RWPE1 (cell line): ENCODE results near the gene RPL35.
"Not testable (repeated sequence)": the region's sequence is repeated elsewhere in the genome, so short reads cannot be mapped to it uniquely, and the experiment has no call there.

Experiments used
- CTCF ChIA-PET: fragments of 350-600 bp; sonication (Branson Sonifier 250); formaldehyde crosslinking; extraction: SDS; loops from one replicate; lab custom pipeline; 2021; lab: Yijun Ruan, JAX
- POLR2A ChIA-PET: fragments of 400-600 bp; formaldehyde crosslinking; extraction: SDS; loops from one replicate; lab custom pipeline; 2020; ENCODE audit warnings: antibody characterized with exemption; ENCODE audit not compliant: low non-redundant PET; lab: Yijun Ruan, JAX
- DNase-seq: peaks from one replicate; pipeline ENCODE4 v3.0.0; 2012; ENCODE audit warnings: low spot score
- H3K27ac ChIP-seq: fragments of 450-650 bp; 2 replicates; pipeline ENCODE4 v1.5.1; 2017
- TF ChIP-seq, protein P1 (sequence below): fragments of 450-650 bp; conservative IDR thresholded peaks from 2 replicates; pipeline ENCODE4 v1.5.1; 2017; ENCODE audit warnings: low read depth, mild to moderate bottlenecking

Gene RPL35

DNA sequence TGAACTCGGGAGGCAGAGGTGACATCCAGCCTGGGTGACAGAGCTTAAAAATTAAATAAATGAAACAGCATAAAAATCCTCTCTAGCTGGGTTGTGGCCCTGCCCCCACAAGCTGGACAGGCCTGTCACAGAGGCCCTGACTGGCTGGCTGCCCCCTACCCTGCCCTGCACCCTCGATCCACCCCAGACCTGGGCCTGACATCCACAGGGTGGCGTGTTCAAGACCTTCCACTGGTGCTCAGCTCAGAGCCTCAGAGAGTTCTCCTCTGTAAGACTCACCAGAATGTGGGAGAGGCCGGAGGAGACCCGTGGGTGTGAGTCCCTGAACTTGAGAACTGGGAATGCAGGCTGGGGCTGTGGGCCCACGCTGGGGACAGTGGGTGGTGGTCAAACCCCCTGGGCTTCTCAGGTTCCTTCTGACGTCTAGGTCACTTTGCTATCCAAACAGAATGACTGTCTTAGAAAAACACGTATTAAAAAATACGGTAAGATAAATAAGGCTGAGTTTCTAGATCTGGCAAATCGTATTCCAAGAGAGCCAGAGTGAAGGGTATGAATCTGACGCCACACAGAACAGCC, 18.2 kb downstream of the RPL35 start:
- no peak for DNase-seq
- peak overlapping the region; percentile 35; the same call in 1 of the 2 replicates for H3K27ac ChIP-seq
- ChIA-PET POLR2A (interaction anchor here (0.6 kb wide), 1 partner anchor 25 kb away, joined by 3 read pairs; no protein-coding TSS in a partner anchor), CTCF (interaction anchor here (0.6 to 18.3 kb wide), 4 partner anchors 8 to 68 kb away, joined by 3 to 761 read pairs (median 52); partner anchors contain the start of genes NR6A1, OLFML2A and WDR38)
- TF ChIP-seq, protein P1, sequence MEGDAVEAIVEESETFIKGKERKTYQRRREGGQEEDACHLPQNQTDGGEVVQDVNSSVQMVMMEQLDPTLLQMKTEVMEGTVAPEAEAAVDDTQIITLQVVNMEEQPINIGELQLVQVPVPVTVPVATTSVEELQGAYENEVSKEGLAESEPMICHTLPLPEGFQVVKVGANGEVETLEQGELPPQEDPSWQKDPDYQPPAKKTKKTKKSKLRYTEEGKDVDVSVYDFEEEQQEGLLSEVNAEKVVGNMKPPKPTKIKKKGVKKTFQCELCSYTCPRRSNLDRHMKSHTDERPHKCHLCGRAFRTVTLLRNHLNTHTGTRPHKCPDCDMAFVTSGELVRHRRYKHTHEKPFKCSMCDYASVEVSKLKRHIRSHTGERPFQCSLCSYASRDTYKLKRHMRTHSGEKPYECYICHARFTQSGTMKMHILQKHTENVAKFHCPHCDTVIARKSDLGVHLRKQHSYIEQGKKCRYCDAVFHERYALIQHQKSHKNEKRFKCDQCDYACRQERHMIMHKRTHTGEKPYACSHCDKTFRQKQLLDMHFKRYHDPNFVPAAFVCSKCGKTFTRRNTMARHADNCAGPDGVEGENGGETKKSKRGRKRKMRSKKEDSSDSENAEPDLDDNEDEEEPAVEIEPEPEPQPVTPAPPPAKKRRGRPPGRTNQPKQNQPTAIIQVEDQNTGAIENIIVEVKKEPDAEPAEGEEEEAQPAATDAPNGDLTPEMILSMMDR: no peak

DNA sequence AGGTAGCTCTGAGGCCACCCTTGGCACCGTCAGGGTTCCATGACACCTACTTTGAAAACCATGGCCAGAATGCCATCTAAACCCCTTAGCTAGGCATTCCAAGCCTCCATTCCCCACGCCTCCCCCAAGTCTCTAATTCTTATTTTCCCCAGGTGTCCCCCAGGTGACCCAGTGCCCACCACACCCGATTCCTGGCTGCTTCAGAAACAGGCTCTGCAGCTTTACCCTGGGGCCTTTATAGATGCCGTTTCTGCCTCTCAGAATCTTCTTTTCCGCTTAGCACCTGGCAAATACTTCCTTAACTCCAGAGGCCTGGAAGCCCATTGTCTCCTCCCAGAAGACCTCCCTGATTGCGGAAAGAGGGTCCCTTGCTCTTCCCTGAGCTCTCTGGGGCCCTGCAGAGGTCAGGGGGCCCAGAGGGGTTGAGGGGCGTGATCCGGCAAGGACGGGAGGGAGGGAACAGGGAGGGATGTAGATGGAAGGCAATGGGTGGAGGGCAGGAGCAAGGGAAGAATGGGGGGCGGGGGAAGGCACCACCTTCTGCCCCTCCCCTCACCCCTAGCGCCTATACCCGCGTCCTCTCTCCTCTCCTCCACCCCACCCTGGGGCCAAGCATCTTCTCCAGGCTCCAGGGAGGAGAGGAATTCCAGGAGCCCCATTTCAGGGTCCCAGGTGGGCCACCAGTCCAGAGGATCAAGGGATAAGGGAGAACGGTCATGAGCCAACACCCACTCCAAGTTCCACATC, 20.5 kb downstream of the RPL35 start:
- TF ChIP-seq, protein P1: no peak
- H3K27ac ChIP-seq: peak overlapping the region; percentile 37
- ChIA-PET CTCF (interaction anchor here (0.6 to 18.3 kb wide), 8 partner anchors 10 to 66 kb away, joined by 3 to 761 read pairs (median 5); partner anchors contain the start of genes NR6A1, OLFML2A and WDR38), POLR2A (no interaction called here)
- DNase-seq: no peak

DNA sequence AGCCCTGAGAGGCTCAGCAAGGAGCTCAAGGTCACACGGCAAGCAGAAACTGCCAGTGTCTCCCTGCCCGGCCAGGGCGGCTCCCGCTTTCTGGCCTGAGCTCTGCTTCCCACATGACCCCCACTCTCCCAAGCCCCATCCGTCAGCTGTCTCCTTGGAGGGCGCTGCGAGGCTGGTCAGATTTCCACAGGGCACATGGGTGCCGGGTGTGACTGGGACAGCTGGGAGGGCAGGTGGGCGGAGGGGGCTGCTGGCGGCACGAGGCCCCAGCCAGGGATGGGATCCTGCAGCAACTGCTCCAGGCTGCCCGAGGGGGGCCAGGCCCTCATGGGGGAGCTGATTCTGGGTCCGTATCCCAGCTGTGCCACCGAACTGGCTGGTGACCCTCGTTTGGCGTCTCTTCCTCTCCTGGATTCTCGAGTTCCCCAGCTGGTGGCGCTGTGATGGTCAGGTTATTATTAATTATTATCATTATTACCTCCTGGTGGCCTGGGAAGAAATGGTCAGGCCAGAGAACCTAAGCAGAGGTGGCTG, 21.4 kb downstream of the RPL35 start:
- TF ChIP-seq, protein P1: no peak; the same call in 1 of the 2 replicates
- ChIA-PET CTCF (interaction anchor here (0.6 to 18.3 kb wide), 13 partner anchors 9 to 78 kb away, joined by 3 to 761 read pairs (median 4); partner anchors contain the start of genes NR6A1, OLFML2A and WDR38), POLR2A (no interaction called here)
- peak overlapping the region; percentile 22 for H3K27ac ChIP-seq
- no peak for DNase-seq

DNA sequence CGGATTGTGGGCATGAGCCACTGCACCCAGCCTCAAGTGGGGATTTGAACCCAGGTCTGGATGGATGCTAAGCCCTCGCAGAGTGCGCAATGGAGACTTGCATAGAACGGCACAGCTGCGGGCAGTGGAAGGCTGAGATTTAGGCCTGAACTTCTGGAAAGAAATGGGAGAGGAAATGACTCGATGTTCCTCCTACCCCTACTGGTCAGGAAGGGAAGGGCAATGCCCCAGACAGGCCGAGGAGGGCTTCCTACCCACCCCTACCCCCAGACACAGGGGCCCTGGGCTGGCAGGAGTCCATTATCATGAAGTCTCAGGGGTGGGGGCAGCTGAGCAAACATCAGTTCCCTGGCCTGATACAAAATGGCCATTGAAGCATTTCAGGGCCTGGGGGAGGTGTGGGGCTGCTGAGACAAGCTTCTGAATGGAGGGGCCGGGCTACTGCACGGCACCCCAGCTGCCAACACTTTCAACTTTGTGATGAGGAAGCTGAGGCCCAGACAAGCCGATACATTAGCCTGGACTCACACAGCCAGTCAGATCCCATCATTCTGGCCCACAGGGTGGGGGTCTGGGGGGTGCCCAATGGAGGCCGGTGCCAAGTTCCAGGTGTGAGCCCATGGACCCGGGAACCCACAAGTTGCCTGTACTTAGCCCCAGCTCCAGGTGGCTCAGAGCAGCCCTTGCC, 22.0 kb downstream of the RPL35 start:
- ChIA-PET CTCF (interaction anchor here (0.6 to 18.3 kb wide), 11 partner anchors 9 to 64 kb away, joined by 3 to 761 read pairs (median 5); partner anchors contain the start of genes NR6A1, OLFML2A and WDR38), POLR2A (no interaction called here)
- TF ChIP-seq, protein P1: no peak; the same call in 1 of the 2 replicates
- no peak for DNase-seq
- peak overlapping the region; percentile 22 for H3K27ac ChIP-seq

DNA sequence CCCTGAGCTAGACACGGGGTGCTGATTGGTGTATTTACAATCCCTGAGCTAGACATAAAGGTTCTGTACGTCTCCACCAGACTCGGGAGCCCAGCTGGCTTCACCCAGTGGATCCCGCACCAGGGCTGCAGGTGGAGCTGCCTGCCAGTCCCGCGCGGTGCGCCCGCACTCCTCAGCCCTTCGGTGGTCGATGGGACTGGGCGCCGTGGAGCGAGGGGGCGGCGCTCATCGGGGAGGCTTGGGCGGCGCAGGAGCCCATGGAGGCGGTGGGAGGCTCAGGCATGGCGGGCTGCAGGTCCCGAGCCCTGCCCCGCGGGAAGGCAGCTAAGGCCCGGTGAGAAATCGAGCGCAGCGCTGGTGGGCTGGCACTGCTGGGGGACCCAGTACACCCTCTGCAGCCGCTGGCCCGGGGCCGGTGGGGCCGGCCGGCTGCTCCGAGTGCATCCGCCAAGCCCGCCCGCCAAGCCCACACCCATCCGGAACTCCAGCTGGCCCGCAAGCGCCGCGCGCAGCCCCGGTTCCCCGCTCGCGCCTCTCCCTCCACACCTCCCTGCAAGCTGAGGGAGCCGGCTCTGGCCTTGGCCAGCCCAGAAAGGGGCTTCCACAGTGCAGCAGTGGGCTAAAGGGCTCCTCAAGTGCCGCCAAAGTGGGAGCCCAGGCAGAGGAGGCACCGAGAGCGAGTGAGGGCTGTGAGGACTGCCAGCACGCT, 23.0 kb downstream of the RPL35 start:
- CTCF ChIA-PET: interaction anchor here (0.5 to 18.3 kb wide), 9 partner anchors 8 to 222 kb away, joined by 3 to 761 read pairs (median 5); partner anchors contain the start of genes NR6A1, OLFML2A and WDR38
- POLR2A ChIA-PET, DNase-seq, H3K27ac ChIP-seq: not testable (repeated sequence)

DNA sequence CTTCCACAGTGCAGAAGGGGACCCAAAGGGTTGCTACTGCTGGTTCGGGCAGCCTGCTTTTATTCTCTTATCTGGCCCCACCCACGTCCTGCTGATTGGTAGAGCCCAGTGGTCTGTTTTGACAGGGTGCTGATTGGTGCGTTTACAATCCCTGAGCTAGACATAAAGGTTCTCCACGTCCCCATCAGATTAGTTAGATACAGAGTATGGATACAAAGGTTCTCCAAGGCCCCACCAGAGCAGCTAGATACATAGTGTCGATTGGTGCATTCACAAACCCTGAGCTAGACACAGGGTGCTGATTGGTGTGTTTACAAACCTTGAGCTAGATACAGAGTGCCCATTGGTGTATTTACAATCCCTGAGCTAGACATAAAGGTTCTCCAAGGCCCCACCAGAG, 23.6 kb downstream of the RPL35 start:
- DNase-seq, POLR2A ChIA-PET, H3K27ac ChIP-seq: not testable (repeated sequence)
- CTCF ChIA-PET: interaction anchor here (0.5 to 7.6 kb wide), 8 partner anchors 13 to 1446 kb away, joined by 3 to 101 read pairs (median 4); partner anchors contain the start of genes NR6A1, OLFML2A and WDR38
